H1 (cell line): Measurements from ENCODE around the gene DOCK3.

Source experiments
- ASH2L ChIP-seq: fragments of 200-600, 300-600 bp; sonication (generic); IDR thresholded peaks from one replicate; pipeline ENCODE4 v1.7.1; 2017; ENCODE audit warnings: low read length
- CHD1 ChIP-seq: IDR thresholded peaks from 2 replicates; pipeline ENCODE4 v1.6.1; 2012; ENCODE audit warnings: low read depth, low read length, improper control_type of control experiment
- CTCF ChIP-seq, 3 experiments: IDR thresholded peaks; 1 replicate in 2 of 3; 2 replicates in 1 of 3; pipeline versions ENCODE4 v1.5.1 to v1.6.1; 2011; ENCODE audit warnings: low read length in 3 of 3, mild to moderate bottlenecking in 3 of 3, inconsistent platforms in 2 of 3, low read depth in 1 of 3, moderate library complexity in 1 of 3; ENCODE audit not compliant: insufficient read depth in 1 of 3; ENCODE audit errors: control extremely low read depth in 1 of 3
- EZH2 ChIP-seq: fragments of 200-600 bp; sonication (generic); IDR thresholded peaks from 2 replicates; pipeline ENCODE4 v1.7.1; 2012; ENCODE audit warnings: low read depth, mild to moderate bottlenecking, moderate library complexity, low read length, inconsistent platforms; ENCODE audit not compliant: severe bottlenecking
- JUND ChIP-seq: IDR thresholded peaks from 2 replicates; pipeline ENCODE4 v1.6.1; 2011; ENCODE audit warnings: mild to moderate bottlenecking, improper control_type of control experiment, low read length
- KDM4A ChIP-seq: IDR thresholded peaks from one replicate; pipeline ENCODE4 v1.7.1; 2012; ENCODE audit warnings: low read depth, mild to moderate bottlenecking, moderate library complexity, low read length, inconsistent platforms; ENCODE audit not compliant: severe bottlenecking
- MAX ChIP-seq: IDR thresholded peaks from 2 replicates; pipeline ENCODE4 v1.6.1; 2012; ENCODE audit warnings: inconsistent platforms
- PHF8 ChIP-seq: fragments of 200-600 bp; sonication (generic); conservative IDR thresholded peaks from 2 replicates; pipeline ENCODE4 v1.7.1; 2012; ENCODE audit warnings: low read depth, mild to moderate bottlenecking, inconsistent platforms, low read length, moderate library complexity
- POLR2A ChIP-seq, 2 experiments: IDR thresholded peaks; 1 replicate in 1 of 2; 2 replicates in 1 of 2; pipeline ENCODE4 v1.6.1; 2011; ENCODE audit warnings: low read depth in 2 of 2, low read length in 2 of 2, mild to moderate bottlenecking in 2 of 2; ENCODE audit errors: control extremely low read depth in 1 of 2
- RAD21 ChIP-seq, 2 experiments: IDR thresholded peaks in 1 of 2; conservative IDR thresholded peaks in 1 of 2; 2 replicates each; pipeline ENCODE4 v1.6.1; 2011; ENCODE audit warnings: low read depth in 2 of 2, low read length in 2 of 2, improper control_type of control experiment in 1 of 2, inconsistent platforms in 1 of 2, mild to moderate bottlenecking in 1 of 2, moderate library complexity in 1 of 2
- SRF ChIP-seq: IDR thresholded peaks from 2 replicates; pipeline ENCODE4 v1.6.1; 2011; ENCODE audit warnings: mild to moderate bottlenecking, low read depth, low read length, moderate library complexity
- TEAD4 ChIP-seq: IDR thresholded peaks from 2 replicates; pipeline ENCODE4 v1.6.1; 2012; ENCODE audit warnings: low read depth, low read length, inconsistent platforms, mixed read lengths

GRCh38 chr3:50840983-50841489, 166.3 kb downstream of the DOCK3 start:
- TF ChIP-seq PHF8 (no peak), CTCF (IDR thresholded peaks at IDR 0.05; ENCODE audit: control extremely low read depth in 1 of 3, insufficient read depth in 1 of 3, low read depth in 1 of 3, low read length in 3 of 3) (no peak), KDM4A (no peak), POLR2A (IDR thresholded peaks at IDR 0.05; ENCODE audit: control extremely low read depth in 1 of 2, low read depth in 2 of 2, low read length in 2 of 2) (no peak), JUND (no peak), ASH2L (no peak), RAD21 (IDR thresholded peaks at IDR 0.05 in 1 of 2, conservative IDR thresholded peaks at IDR 0.05 in 1 of 2; ENCODE audit: low read depth in 2 of 2, low read length in 2 of 2) (no peak), EZH2 (no peak), TEAD4 (no peak), SRF (no peak), CHD1 (no peak), MAX (no peak)
